GM23338 (cell line): Measurements from ENCODE around the gene SLC22A3.

ENCODE experiments used
- CREB1 ChIP-seq: fragments of 250-450 bp; sonication (Bioruptor Pico); IDR thresholded peaks from 2 replicates; pipeline ENCODE4 v1.5.0; 2020; ENCODE audit warnings: low read depth, mild to moderate bottlenecking, moderate library complexity
- EZH2 ChIP-seq: fragments of 200-600 bp; sonication (generic); IDR thresholded peaks from one replicate; pipeline ENCODE4 v1.8.0; 2017; ENCODE audit warnings: antibody characterized with exemption, mild to moderate bottlenecking, low read depth; ENCODE audit not compliant: unreplicated experiment
- EZH2phosphoT487 ChIP-seq: fragments of 200-600 bp; sonication (generic); IDR thresholded peaks from one replicate; pipeline ENCODE4 v1.8.1; 2018; ENCODE audit warnings: antibody characterized with exemption; ENCODE audit not compliant: unreplicated experiment
- JUNB ChIP-seq: IDR thresholded peaks from one replicate; pipeline ENCODE4 v1.6.1; 2016; ENCODE audit warnings: antibody characterized with exemption; ENCODE audit not compliant: unreplicated experiment
- NANOG ChIP-seq: IDR thresholded peaks from 2 replicates; pipeline ENCODE4 v1.6.1; 2016; ENCODE audit warnings: antibody characterized with exemption, borderline replicate concordance
- POLR2AphosphoS5 ChIP-seq: IDR thresholded peaks from 2 replicates; pipeline ENCODE4 v1.6.1; 2016; ENCODE audit warnings: antibody characterized with exemption, low read depth
- REST ChIP-seq: IDR thresholded peaks from one replicate; pipeline ENCODE4 v1.6.1; 2018; ENCODE audit warnings: antibody characterized with exemption; ENCODE audit not compliant: unreplicated experiment
- STAT1 ChIP-seq: IDR thresholded peaks from one replicate; pipeline ENCODE4 v1.6.1; 2016; ENCODE audit warnings: antibody characterized with exemption; ENCODE audit not compliant: unreplicated experiment
- ZNF114 ChIP-seq: fragments of 250-450 bp; sonication (Bioruptor Pico); IDR thresholded peaks from 2 replicates; pipeline ENCODE4 v1.5.0; 2020; ENCODE audit warnings: mild to moderate bottlenecking, moderate library complexity
- ZNF331 ChIP-seq: fragments of 250-450 bp; sonication (Bioruptor Pico); IDR thresholded peaks from 2 replicates; pipeline ENCODE4 v1.5.0; 2020; ENCODE audit warnings: low read depth, mild to moderate bottlenecking, moderate library complexity
- ZNF462 ChIP-seq: fragments of 250-450 bp; sonication (Bioruptor Pico); IDR thresholded peaks from 2 replicates; pipeline ENCODE4 v1.5.0; 2020; ENCODE audit warnings: mild to moderate bottlenecking, moderate library complexity
- TF ChIP-seq, protein P1 (sequence below), 2 experiments: fragments of 200-600 bp in 1 of 2; sonication (generic) in 1 of 2; conservative IDR thresholded peaks; 2 replicates each; pipeline versions ENCODE4 v1.5.1 to v1.6.1; 2016 to 2017; ENCODE audit warnings: antibody characterized with exemption in 2 of 2, low read depth in 2 of 2, mild to moderate bottlenecking in 2 of 2, moderate library complexity in 1 of 2
- TF ChIP-seq, protein P2 (sequence below): IDR thresholded peaks from 2 replicates; pipeline ENCODE4 v1.6.1; 2016; ENCODE audit warnings: antibody characterized with exemption

- no peak for TF ChIP-seq REST
- TF ChIP-seq, protein P1, sequence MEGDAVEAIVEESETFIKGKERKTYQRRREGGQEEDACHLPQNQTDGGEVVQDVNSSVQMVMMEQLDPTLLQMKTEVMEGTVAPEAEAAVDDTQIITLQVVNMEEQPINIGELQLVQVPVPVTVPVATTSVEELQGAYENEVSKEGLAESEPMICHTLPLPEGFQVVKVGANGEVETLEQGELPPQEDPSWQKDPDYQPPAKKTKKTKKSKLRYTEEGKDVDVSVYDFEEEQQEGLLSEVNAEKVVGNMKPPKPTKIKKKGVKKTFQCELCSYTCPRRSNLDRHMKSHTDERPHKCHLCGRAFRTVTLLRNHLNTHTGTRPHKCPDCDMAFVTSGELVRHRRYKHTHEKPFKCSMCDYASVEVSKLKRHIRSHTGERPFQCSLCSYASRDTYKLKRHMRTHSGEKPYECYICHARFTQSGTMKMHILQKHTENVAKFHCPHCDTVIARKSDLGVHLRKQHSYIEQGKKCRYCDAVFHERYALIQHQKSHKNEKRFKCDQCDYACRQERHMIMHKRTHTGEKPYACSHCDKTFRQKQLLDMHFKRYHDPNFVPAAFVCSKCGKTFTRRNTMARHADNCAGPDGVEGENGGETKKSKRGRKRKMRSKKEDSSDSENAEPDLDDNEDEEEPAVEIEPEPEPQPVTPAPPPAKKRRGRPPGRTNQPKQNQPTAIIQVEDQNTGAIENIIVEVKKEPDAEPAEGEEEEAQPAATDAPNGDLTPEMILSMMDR (conservative IDR thresholded peaks at IDR 0.05; ENCODE audit: low read depth in 2 of 2) = no peak
- no peak for TF ChIP-seq EZH2
- TF ChIP-seq POLR2AphosphoS5 = no peak
- TF ChIP-seq EZH2phosphoT487 = no peak
- TF ChIP-seq ZNF462 (CRISPR knock-in tag) = no peak
- no peak for TF ChIP-seq JUNB
- TF ChIP-seq, protein P2, sequence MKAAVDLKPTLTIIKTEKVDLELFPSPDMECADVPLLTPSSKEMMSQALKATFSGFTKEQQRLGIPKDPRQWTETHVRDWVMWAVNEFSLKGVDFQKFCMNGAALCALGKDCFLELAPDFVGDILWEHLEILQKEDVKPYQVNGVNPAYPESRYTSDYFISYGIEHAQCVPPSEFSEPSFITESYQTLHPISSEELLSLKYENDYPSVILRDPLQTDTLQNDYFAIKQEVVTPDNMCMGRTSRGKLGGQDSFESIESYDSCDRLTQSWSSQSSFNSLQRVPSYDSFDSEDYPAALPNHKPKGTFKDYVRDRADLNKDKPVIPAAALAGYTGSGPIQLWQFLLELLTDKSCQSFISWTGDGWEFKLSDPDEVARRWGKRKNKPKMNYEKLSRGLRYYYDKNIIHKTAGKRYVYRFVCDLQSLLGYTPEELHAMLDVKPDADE = no peak
- no peak for TF ChIP-seq CREB1 (CRISPR knock-in tag)
- TF ChIP-seq STAT1 = no peak
- no peak for TF ChIP-seq NANOG
- no peak for TF ChIP-seq ZNF114 (CRISPR knock-in tag)
- TF ChIP-seq ZNF331 (CRISPR knock-in tag) = no peak
Measured at GRCh38 chr6:160395187-160395586, 47.0 kb downstream of the SLC22A3 start.
